Activated CD4-positive, CD25-positive, alpha-beta regulatory T cell treated with anti-CD3 and anti-CD28 coated beads, Interleukin-2, amount 50 U/mL, for 24 hours (primary cell): ENCODE measurements around the gene KISS1R.
"Not testable (repeated sequence)": the region's sequence is repeated elsewhere in the genome, so short reads cannot be mapped to it uniquely, and the experiment has no call there.

Experiments
- ATAC-seq, 2 donors: fragments of 150-1000 bp; cut with Tn5 transposase; one replicate each; pipeline ENCODE4 v1.10.0; 2021; ENCODE audit warnings: mild to moderate bottlenecking in 1 of 2, moderate library complexity in 1 of 2

The KISS1R gene

GRCh38 chr19:882871-883497 lies 34.1 kb upstream of the KISS1R start:
- ATAC-seq, result no peak

- ATAC-seq, result no peak
Observed at GRCh38 chr19:883661-884211, 33.4 kb upstream of the KISS1R start.

- no peak for ATAC-seq
Observed at GRCh38 chr19:884420-885211, 32.5 kb upstream of the KISS1R start.

- ATAC-seq, result no peak
Observed at GRCh38 chr19:885536-886224, 31.5 kb upstream of the KISS1R start.

- ATAC-seq, result no peak
Observed at GRCh38 chr19:887072-887471, 30.1 kb upstream of the KISS1R start.

- ATAC-seq, result no peak
Observed at GRCh38 chr19:887599-887998, 29.5 kb upstream of the KISS1R start.

GRCh38 chr19:888581-889385 lies 28.4 kb upstream of the KISS1R start:
- peak; percentile 5 to 22 for ATAC-seq

- no peak for ATAC-seq
Observed at GRCh38 chr19:889662-890295, 27.4 kb upstream of the KISS1R start.

- ATAC-seq, result no peak
Observed at GRCh38 chr19:890831-891230, 26.3 kb upstream of the KISS1R start.

- ATAC-seq, result not testable (repeated sequence)
Observed at GRCh38 chr19:891421-892200, 25.5 kb upstream of the KISS1R start.

- ATAC-seq, result no peak
Observed at GRCh38 chr19:892243-892893, 24.8 kb upstream of the KISS1R start.

- ATAC-seq, result peak; percentile 92
Observed at GRCh38 chr19:892894-893689, 24.0 kb upstream of the KISS1R start, which contains the start of the genes MED16 and RNU6-9. MED16 (minus strand) TSS chr19:893187; CDS start chr19:891131, 2,056 bp downstream. RNU6-9 (plus strand) TSS chr19:893484.

GRCh38 chr19:896434-896833 lies 20.7 kb upstream of the KISS1R start:
- ATAC-seq, result no peak

- ATAC-seq, result no peak
Observed at GRCh38 chr19:896999-897398, 20.1 kb upstream of the KISS1R start.

- no peak for ATAC-seq
Observed at GRCh38 chr19:897442-898039, 19.6 kb upstream of the KISS1R start.

- no peak for ATAC-seq
Observed at GRCh38 chr19:898663-899062, 18.5 kb upstream of the KISS1R start.

GRCh38 chr19:899336-900042 lies 17.6 kb upstream of the KISS1R start:
- no peak for ATAC-seq

GRCh38 chr19:900043-900301 lies 17.2 kb upstream of the KISS1R start:
- ATAC-seq, result peak in 1 of 2 donors; percentile 8
